A549 (cell line): ENCODE results near the gene ELF2. TPM values are rescaled to one million over a fixed set of nuclear protein-coding genes. Genes with fewer than 3 reads are reported as not detected.

Experiments used
- ATAC-seq, 2 experiments: fragments of 200-7000 bp in 1 of 2; fragments of >200 bp in 1 of 2; cut with Nextera tagmentation in 1 of 2; cut with Tn5 transposase in 1 of 2; 3 replicates each; pipeline versions ENCODE4 v1.8.0 to v1.9.1; 2018 to 2020; ENCODE audit warnings: mild to moderate bottlenecking in 1 of 2, moderate library complexity in 1 of 2
- CTCF ChIA-PET: fragments of 300-600 bp; sonication (Branson Sonifier 250); formaldehyde crosslinking; extraction: SDS; loops from one replicate; lab custom pipeline; 2021; ENCODE audit warnings: antibody characterized with exemption, inconsistent platforms; lab: Yijun Ruan, JAX
- POLR2A ChIA-PET: fragments of 350-600 bp; formaldehyde crosslinking; extraction: SDS; loops from one replicate; lab custom pipeline; 2021; ENCODE audit warnings: antibody characterized with exemption, inconsistent platforms; lab: Yijun Ruan, JAX
- DNase-seq, 2 experiments: peaks; one replicate each; pipeline versions ENCODE4 v3.0.0 to v3.0.0-alpha.2; 2011 to 2016; ENCODE audit warnings: low read depth in 1 of 2, low spot score in 1 of 2
- FAIRE-seq: peaks from 2 replicates; lab custom pipeline; 2011; peaks lifted over from hg19 to GRCh38; lab: Jason Lieb, UNC
- H3K27ac ChIP-seq, 2 experiments: fragments of >200 bp; sonication (Bioruptor Twin); formaldehyde crosslinking; 3 replicates each; pipeline ENCODE4 v1.5.1; 2016 to 2017
- H3K4me1 ChIP-seq: fragments of >200 bp; sonication (Bioruptor Twin); formaldehyde crosslinking; 3 replicates; pipeline ENCODE4 v1.6.1; 2016
- H3K4me2 ChIP-seq: fragments of >200 bp; sonication (Bioruptor Twin); formaldehyde crosslinking; 3 replicates; pipeline ENCODE4 v1.6.1; 2016
- H3K4me3 ChIP-seq: fragments of >200 bp; sonication (Bioruptor Twin); formaldehyde crosslinking; 3 replicates; pipeline ENCODE4 v1.5.1; 2016
- H3K9me3 ChIP-seq: fragments of >200 bp; sonication (Bioruptor Twin); formaldehyde crosslinking; 3 replicates; pipeline ENCODE4 v1.6.1; 2016
- BCL3 ChIP-seq: fragments of >200 bp; sonication (Bioruptor Twin); formaldehyde crosslinking; IDR thresholded peaks from 3 replicates; pipeline ENCODE4 v1.6.1; 2016
- CBX8 ChIP-seq: fragments of 200-600 bp; sonication (generic); IDR thresholded peaks from 2 replicates; pipeline ENCODE4 v1.6.1; 2016
- CEBPB ChIP-seq, 2 experiments: fragments of >200 bp in 1 of 2; sonication (Bioruptor Twin) in 1 of 2; formaldehyde crosslinking in 1 of 2; IDR thresholded peaks; 2 replicates each; pipeline ENCODE4 v1.6.1; 2012 to 2016
- EHF ChIP-seq: fragments of 250-450 bp; sonication (Bioruptor Pico); IDR thresholded peaks from 2 replicates; pipeline ENCODE4 v1.5.0; 2020; ENCODE audit warnings: mild to moderate bottlenecking
- GATA3 ChIP-seq: IDR thresholded peaks from 2 replicates; pipeline ENCODE4 v1.6.1; 2012; ENCODE audit warnings: borderline replicate concordance
- HOXA7 ChIP-seq: fragments of 250-450 bp; sonication (Bioruptor Pico); IDR thresholded peaks from 2 replicates; pipeline ENCODE4 v1.5.0; 2020; ENCODE audit warnings: mild to moderate bottlenecking, moderate library complexity
- HOXB5 ChIP-seq: fragments of 250-450 bp; sonication (Bioruptor Pico); IDR thresholded peaks from 2 replicates; pipeline ENCODE4 v1.5.0; 2020; ENCODE audit warnings: mild to moderate bottlenecking, moderate library complexity
- JUN ChIP-seq, 2 experiments: fragments of >200 bp; sonication (Bioruptor Twin); formaldehyde crosslinking; IDR thresholded peaks; 2 replicates in 1 of 2; 3 replicates in 1 of 2; pipeline ENCODE4 v1.6.1; 2016 to 2017
- JUNB ChIP-seq: fragments of >200 bp; sonication (Bioruptor Twin); formaldehyde crosslinking; IDR thresholded peaks from 2 replicates; pipeline ENCODE4 v1.6.1; 2016
- MAX ChIP-seq: IDR thresholded peaks from 2 replicates; pipeline ENCODE4 v1.6.1; 2012
- MAZ ChIP-seq: fragments of 150-350 bp; IDR thresholded peaks from 2 replicates; pipeline ENCODE4 v1.6.1; 2014; ENCODE audit warnings: antibody characterized with exemption, low read depth, low read length, borderline replicate concordance
- MYC ChIP-seq: IDR thresholded peaks from 2 replicates; pipeline ENCODE4 v1.6.1; 2012; ENCODE audit warnings: mild to moderate bottlenecking, inconsistent platforms, low read length, improper control_type of control experiment, borderline replicate concordance
- POLR2A ChIP-seq: IDR thresholded peaks from 2 replicates; pipeline ENCODE4 v1.6.1; 2012; ENCODE audit warnings: mild to moderate bottlenecking, low read length
- RARB ChIP-seq: fragments of 250-450 bp; sonication (Bioruptor Pico); IDR thresholded peaks from 2 replicates; pipeline ENCODE4 v1.8.0; 2021; ENCODE audit warnings: mild to moderate bottlenecking, moderate library complexity
- RCOR1 ChIP-seq: fragments of 150-350 bp; IDR thresholded peaks from 2 replicates; pipeline ENCODE4 v1.6.1; 2014; ENCODE audit warnings: antibody characterized with exemption, low read length, low read depth
- RNF2 ChIP-seq: fragments of 200-600 bp; sonication (generic); IDR thresholded peaks from 2 replicates; pipeline ENCODE4 v1.6.1; 2016; ENCODE audit warnings: low read depth, mild to moderate bottlenecking, antibody characterized with exemption, moderate library complexity, borderline replicate concordance
- SREBF2 ChIP-seq: fragments of 450-650 bp; IDR thresholded peaks from 2 replicates; pipeline ENCODE4 v1.6.1; 2014; ENCODE audit warnings: mild to moderate bottlenecking, moderate library complexity
- ZC3H11A ChIP-seq: fragments of 450-650 bp; IDR thresholded peaks from 2 replicates; pipeline ENCODE4 v1.6.1; 2014; ENCODE audit warnings: antibody characterized with exemption, mild to moderate bottlenecking
- ZNF302 ChIP-seq: fragments of 250-450 bp; sonication (Bioruptor Pico); IDR thresholded peaks from 2 replicates; pipeline ENCODE4 v1.9.0; 2021; ENCODE audit warnings: inconsistent platforms, mild to moderate bottlenecking, moderate library complexity
- ZSCAN20 ChIP-seq: fragments of 250-450 bp; sonication (Bioruptor Pico); IDR thresholded peaks from 2 replicates; pipeline ENCODE4 v1.8.0; 2022; ENCODE audit warnings: mild to moderate bottlenecking, moderate library complexity
- WGBS: methylation state at CpG from one replicate; pipeline ENCODE4 v1.1.6; 2017; ENCODE audit errors: missing lambda C conversion rate; 5-methylcytosine and 5-hydroxymethylcytosine counted together
- polyA plus RNA-seq, 4 experiments: library from polyadenylated mRNA; depleted of rRNA in 3 of 4; stranded (reverse); fragments of >200 nt; fragmentation: RNase III in 1 of 4; extraction: RNeasy Plus Mini Kit Qiagen cat#74134 plus additional on column Dnase treatment in 1 of 4; gene quantifications; 2 replicates in 3 of 4; 3 replicates in 1 of 4; pipeline ENCODE4 v1.2.3, GENCODE V29; 2011 to 2017
- TF ChIP-seq, protein P1 (sequence below): fragments of 200-600 bp; sonication (generic); IDR thresholded peaks from 2 replicates; pipeline ENCODE4 v1.6.1; 2016; ENCODE audit warnings: antibody characterized with exemption, mild to moderate bottlenecking, moderate library complexity
- TF ChIP-seq, protein P2 (sequence below): fragments of 150-350 bp; IDR thresholded peaks from 2 replicates; pipeline ENCODE4 v1.6.1; 2014; ENCODE audit warnings: low read depth, mild to moderate bottlenecking, low read length
- TF ChIP-seq, protein P3 (sequence below): IDR thresholded peaks from 2 replicates; pipeline ENCODE4 v1.6.1; 2012; ENCODE audit warnings: low read depth, borderline replicate concordance

Gene ELF2
- polyA plus RNA-seq, 2 of the 4 experiments (the other 2 are of a cell fraction) = 12.7 to 24.3 TPM

DNA sequence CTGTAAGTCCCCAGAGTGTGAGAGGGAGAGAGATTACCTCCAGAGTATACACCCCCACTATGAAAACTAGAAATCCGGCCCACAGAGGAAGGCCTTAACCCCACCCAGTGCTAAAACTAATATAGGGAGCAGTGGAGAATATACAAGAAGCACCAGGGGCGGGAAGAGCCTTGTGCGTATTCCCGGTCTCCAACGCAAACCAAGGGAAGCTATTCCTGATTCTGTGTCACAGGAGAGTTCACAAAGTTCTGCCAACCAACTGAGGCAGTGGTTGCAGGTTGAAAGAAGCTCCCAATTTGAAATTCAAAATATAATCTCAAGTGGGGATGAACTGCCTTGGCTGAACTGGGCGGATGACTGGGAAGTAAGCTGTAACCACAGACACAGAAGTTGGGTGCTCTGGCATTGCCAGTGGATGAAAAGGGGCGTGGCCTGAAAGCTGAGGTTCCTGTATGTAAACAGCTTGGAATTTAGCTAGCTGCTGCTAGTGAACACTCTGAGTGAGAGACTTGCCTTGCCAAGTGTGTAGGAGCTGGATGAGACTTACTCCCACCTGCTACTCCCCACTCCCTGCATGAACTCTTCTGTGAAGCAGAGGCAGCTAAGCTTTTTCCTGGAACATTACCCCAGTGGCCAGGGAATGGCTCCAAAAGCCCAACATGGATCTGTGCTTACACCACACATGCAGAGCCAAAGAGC is 32.7 kb downstream of the ELF2 start:
- ATAC-seq = no peak
- no peak for TF ChIP-seq MYC
- no peak for TF ChIP-seq SREBF2
- TF ChIP-seq RCOR1 = no peak
- TF ChIP-seq ZNF302 (CRISPR knock-in tag) = no peak
- Histone ChIP-seq H3K4me2 (no peak overlapping the region), H3K27ac (no peak overlapping the region), H3K9me3 (no peaks in the 10 kb centered on the region), H3K4me3 (no peak overlapping the region), H3K4me1 (no peaks in the 10 kb centered on the region)
- DNase-seq = no peak
- ChIA-PET CTCF (interaction anchor here (0.6 to 0.8 kb wide), 4 partner anchors 45 to 440 kb away, joined by 3 to 4 read pairs (median 3); no protein-coding TSS in a partner anchor), POLR2A (no interaction called here)
- FAIRE-seq = no peak
- WGBS = 88% methylated on average over 7 of the region's 7 CpGs

GRCh38 chr4:139142980-139143379 is 34.0 kb downstream of the ELF2 start:
- Histone ChIP-seq H3K4me2 (no peak overlapping the region), H3K4me3 (no peak overlapping the region), H3K4me1 (no peaks in the 10 kb centered on the region)
- CTCF ChIA-PET = interaction anchor here (0.6 kb wide), 1 partner anchor 45 kb away, joined by 3 read pairs; no protein-coding TSS in a partner anchor
- TF ChIP-seq GATA3 (no peak), MAX (no peak), RCOR1 (no peak), HOXB5 (CRISPR knock-in tag) (no peak), ZC3H11A (no peak), JUNB (no peak), MAZ (no peak), JUN (IDR thresholded peaks at IDR 0.05) (no peak), RNF2 (no peak), RARB (CRISPR knock-in tag) (no peak), EHF (CRISPR knock-in tag) (no peak), HOXA7 (no peak), BCL3 (no peak), CBX8 (no peak), CEBPB (IDR thresholded peaks at IDR 0.05) (no peak), POLR2A (no peak), ZSCAN20 (CRISPR knock-in tag) (no peak)
- TF ChIP-seq, protein P1, sequence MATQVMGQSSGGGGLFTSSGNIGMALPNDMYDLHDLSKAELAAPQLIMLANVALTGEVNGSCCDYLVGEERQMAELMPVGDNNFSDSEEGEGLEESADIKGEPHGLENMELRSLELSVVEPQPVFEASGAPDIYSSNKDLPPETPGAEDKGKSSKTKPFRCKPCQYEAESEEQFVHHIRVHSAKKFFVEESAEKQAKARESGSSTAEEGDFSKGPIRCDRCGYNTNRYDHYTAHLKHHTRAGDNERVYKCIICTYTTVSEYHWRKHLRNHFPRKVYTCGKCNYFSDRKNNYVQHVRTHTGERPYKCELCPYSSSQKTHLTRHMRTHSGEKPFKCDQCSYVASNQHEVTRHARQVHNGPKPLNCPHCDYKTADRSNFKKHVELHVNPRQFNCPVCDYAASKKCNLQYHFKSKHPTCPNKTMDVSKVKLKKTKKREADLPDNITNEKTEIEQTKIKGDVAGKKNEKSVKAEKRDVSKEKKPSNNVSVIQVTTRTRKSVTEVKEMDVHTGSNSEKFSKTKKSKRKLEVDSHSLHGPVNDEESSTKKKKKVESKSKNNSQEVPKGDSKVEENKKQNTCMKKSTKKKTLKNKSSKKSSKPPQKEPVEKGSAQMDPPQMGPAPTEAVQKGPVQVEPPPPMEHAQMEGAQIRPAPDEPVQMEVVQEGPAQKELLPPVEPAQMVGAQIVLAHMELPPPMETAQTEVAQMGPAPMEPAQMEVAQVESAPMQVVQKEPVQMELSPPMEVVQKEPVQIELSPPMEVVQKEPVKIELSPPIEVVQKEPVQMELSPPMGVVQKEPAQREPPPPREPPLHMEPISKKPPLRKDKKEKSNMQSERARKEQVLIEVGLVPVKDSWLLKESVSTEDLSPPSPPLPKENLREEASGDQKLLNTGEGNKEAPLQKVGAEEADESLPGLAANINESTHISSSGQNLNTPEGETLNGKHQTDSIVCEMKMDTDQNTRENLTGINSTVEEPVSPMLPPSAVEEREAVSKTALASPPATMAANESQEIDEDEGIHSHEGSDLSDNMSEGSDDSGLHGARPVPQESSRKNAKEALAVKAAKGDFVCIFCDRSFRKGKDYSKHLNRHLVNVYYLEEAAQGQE = no peak
- TF ChIP-seq, protein P2, sequence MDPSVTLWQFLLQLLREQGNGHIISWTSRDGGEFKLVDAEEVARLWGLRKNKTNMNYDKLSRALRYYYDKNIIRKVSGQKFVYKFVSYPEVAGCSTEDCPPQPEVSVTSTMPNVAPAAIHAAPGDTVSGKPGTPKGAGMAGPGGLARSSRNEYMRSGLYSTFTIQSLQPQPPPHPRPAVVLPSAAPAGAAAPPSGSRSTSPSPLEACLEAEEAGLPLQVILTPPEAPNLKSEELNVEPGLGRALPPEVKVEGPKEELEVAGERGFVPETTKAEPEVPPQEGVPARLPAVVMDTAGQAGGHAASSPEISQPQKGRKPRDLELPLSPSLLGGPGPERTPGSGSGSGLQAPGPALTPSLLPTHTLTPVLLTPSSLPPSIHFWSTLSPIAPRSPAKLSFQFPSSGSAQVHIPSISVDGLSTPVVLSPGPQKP = no peak
- TF ChIP-seq, protein P3, sequence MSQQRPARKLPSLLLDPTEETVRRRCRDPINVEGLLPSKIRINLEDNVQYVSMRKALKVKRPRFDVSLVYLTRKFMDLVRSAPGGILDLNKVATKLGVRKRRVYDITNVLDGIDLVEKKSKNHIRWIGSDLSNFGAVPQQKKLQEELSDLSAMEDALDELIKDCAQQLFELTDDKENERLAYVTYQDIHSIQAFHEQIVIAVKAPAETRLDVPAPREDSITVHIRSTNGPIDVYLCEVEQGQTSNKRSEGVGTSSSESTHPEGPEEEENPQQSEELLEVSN = no peak
- TF ChIP-seq, all 56 proteins: peak for 0
- 63% methylated on average over 2 of the region's 2 CpGs for WGBS
- Histone ChIP-seq H3K9me3 (no peaks in the 10 kb centered on the region), H3K27ac (no peak overlapping the region)
- DNase-seq (no peak), FAIRE-seq (no peak), ATAC-seq (no peak)
- POLR2A ChIA-PET = no interaction called here
